Spinal cord (tissue), 10 donors: Measurements from ENCODE around the gene MUC2. TPM values are rescaled to one million over a fixed set of nuclear protein-coding genes. Genes with fewer than 3 reads are reported as not detected.

Experiments used
- DNase-seq, 6 donors: peaks; one replicate each; pipeline versions ENCODE4 v3.0.0 to v3.0.0-alpha.2; 2013 to 2015; ENCODE audit warnings: low spot score in 6 of 6, low read depth in 4 of 6
- H3K27ac ChIP-seq: one replicate; pipeline ENCODE4 v1.5.1; 2013; ENCODE audit warnings: low read depth, low read length, control low read depth
- H3K27me3 ChIP-seq: one replicate; pipeline ENCODE4 v1.6.1; 2013; ENCODE audit warnings: low read length; ENCODE audit not compliant: control insufficient read depth, insufficient read depth
- H3K36me3 ChIP-seq: one replicate; pipeline ENCODE4 v1.6.1; 2013; ENCODE audit warnings: low read length; ENCODE audit not compliant: control insufficient read depth, insufficient read depth
- H3K4me1 ChIP-seq: one replicate; pipeline ENCODE4 v1.6.1; 2013; ENCODE audit warnings: low read length; ENCODE audit not compliant: control insufficient read depth, insufficient read depth
- H3K4me3 ChIP-seq: one replicate; pipeline ENCODE4 v1.5.1; 2013; ENCODE audit warnings: low read depth, low read length, control low read depth
- H3K9me3 ChIP-seq: one replicate; pipeline ENCODE4 v1.6.1; 2013; ENCODE audit warnings: low read length; ENCODE audit not compliant: control insufficient read depth, insufficient read depth
- WGBS: methylation state at CpG from one replicate; pipeline ENCODE4 v1.1.5; 2013; ENCODE audit warnings: missing lambda C conversion rate; ENCODE audit not compliant: insufficient coverage; 5-methylcytosine and 5-hydroxymethylcytosine counted together
- polyA plus RNA-seq, 2 donors: library from polyadenylated mRNA; unstranded; fragments of 120-200 nt; gene quantifications; one replicate each; pipeline ENCODE4 v1.2.1, GENCODE V29; 2013; ENCODE audit not compliant: insufficient read length in 2 of 2
- total RNA-seq, 2 donors: library from RNA; depleted of rRNA in 1 of 2; stranded (reverse); fragments of 120-200 nt in 1 of 2; fragments of >200 nt in 1 of 2; gene quantifications; one replicate each; pipeline versions ENCODE4 v1.2.3 to v1.2.4, GENCODE V29; 2013 to 2014
- donor health status: healthy.

Gene MUC2
- total and polyA plus RNA-seq, 4 donors: not detected

DNA sequence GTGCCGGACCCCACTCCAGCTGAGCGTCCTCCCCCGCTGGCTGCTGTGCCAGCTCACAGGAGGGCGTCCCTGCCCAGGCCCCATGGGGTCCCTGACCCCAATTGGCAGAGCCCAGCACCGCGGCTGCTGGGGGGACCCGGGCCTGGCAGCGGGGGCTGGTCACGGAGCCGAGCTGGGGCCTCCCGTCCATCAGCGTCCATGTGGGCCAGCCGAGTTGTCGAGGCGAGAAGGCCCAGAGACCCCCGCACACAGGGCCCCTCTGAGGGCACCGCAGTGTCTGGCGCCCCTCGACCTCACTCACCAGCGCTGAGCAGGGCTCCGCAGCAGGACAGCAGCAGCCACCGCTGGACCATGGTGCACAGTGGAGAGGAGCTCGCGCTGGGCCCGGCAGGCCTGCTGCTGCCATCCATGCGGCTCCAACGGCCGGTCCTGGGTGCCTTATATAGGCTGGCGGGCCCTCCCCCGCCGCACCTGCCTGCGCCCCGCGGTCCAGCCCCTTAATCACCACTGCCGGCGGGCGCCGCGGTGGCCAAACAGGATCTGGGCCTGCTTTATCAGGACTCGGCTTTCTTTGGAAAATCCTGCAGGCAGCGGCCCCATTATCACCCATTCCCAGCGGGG is 38.3 kb upstream of the MUC2 start, which contains the start of gene MUC6:
TSS of gene MUC6 (minus strand) at position 416 of the 621 bp plus-strand sequence. CDS start at position 353, 63 bp downstream.
- Histone ChIP-seq H3K4me3 (no peak within 1 kb of the TSS), H3K9me3 (no peaks in the 10 kb centered on the region), H3K27ac (no peak within 1 kb of the TSS), H3K36me3 (peaks cover 8% of the 10 kb centered on the region), H3K4me1 (no peaks in the 10 kb centered on the region), H3K27me3 (no peaks in the 10 kb centered on the region)
- 63% methylated on average over 42 of the region's 42 CpGs for WGBS
- no peak for DNase-seq

DNA sequence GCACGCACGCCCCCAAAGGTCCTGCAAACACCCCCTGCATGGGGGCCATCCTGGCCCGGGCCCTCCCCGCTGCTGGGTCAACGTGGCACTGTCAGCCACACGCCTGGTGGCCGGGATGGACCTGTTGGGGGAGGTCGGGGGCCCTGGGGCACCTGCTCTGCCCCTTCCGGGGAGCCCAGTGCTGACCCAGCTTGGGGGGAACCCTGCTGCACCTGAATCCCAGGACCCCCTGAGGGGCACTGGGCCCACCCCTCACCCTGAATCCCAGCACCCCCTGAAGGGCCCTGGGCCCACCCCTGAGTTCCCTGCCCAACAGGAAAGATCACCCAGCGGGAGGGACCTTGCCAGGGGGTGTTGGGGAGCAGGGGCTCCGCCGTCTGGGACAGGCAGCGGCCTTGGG is 37.7 kb upstream of the MUC2 start:
- 76% methylated on average over 9 of the region's 13 CpGs for whole genome bisulfite sequencing
- no peak overlapping the region for H3K27ac ChIP-seq
- H3K36me3 ChIP-seq: peaks cover 5% of the 10 kb centered on the region
- DNase-seq: no peak
- H3K4me3 ChIP-seq: no peak overlapping the region
- H3K9me3 ChIP-seq: no peaks in the 10 kb centered on the region
- H3K27me3 ChIP-seq: no peaks in the 10 kb centered on the region
- no peaks in the 10 kb centered on the region for H3K4me1 ChIP-seq

DNA sequence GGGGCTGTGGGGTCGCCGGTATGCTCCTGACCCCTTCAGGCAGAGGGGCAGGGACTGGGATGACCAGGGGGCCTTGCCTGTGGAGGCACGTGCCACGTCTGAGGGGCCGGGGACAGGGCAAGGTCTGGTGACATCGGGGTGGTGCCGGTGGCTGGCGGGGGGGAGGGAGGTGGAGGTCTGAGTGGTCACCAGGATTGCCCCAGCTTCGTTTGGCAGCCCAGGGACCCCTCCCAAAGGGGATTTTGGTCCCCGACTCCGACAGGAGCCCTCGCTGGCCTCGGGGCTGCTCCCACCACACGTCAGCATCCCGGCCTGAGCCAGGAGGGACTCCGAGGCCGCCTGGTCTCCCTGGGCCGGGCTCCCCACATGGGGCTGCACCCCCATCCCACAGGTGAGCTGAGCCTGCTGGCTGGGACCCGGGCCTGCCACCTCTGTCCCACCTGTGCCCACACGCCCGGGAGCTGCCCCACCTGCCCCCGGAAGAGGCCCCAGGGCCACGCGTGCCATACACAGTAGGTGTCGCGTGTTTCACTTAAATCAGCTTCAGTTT is 37.1 kb upstream of the MUC2 start:
- no peak overlapping the region for H3K27ac ChIP-seq
- H3K27me3 ChIP-seq: no peaks in the 10 kb centered on the region

DNA sequence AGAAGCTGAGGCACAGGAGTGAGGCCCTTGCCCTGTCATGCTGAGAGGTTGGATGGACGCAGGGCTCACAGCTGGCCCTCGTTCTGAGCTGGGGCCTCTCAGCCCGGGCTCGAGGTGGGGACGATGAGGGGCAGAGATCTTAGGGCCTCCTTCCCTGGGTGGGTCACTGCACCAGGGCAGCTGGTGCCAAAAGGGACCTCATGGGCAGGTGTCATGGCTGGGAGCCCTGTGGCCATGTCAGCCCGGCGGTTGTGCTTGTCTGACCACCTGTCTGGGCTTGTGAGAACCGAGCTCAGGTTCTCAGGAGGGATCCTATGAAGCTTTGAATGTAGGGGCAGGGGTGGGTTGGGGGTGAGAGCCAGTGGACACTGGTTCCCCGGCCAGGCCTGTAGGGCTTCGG is 36.3 kb upstream of the MUC2 start:
- H3K36me3 ChIP-seq: peaks cover 5% of the 10 kb centered on the region
- no peaks in the 10 kb centered on the region for H3K27me3 ChIP-seq
- no peaks in the 10 kb centered on the region for H3K9me3 ChIP-seq
- no peak for DNase-seq
- peaks cover 2% of the 10 kb centered on the region for H3K4me1 ChIP-seq
- no peak overlapping the region for H3K4me3 ChIP-seq
- no peak overlapping the region for H3K27ac ChIP-seq
- 84% methylated on average over 10 of the region's 10 CpGs for WGBS

More for the DNA sequence above, 37.1 kb upstream of the MUC2 start:
- Histone ChIP-seq H3K36me3 (peaks cover 5% of the 10 kb centered on the region), H3K4me3 (no peak overlapping the region), H3K9me3 (no peaks in the 10 kb centered on the region), H3K4me1 (no peaks in the 10 kb centered on the region)
- WGBS: 86% methylated on average over 23 of the region's 26 CpGs
- DNase-seq: no peak

DNA sequence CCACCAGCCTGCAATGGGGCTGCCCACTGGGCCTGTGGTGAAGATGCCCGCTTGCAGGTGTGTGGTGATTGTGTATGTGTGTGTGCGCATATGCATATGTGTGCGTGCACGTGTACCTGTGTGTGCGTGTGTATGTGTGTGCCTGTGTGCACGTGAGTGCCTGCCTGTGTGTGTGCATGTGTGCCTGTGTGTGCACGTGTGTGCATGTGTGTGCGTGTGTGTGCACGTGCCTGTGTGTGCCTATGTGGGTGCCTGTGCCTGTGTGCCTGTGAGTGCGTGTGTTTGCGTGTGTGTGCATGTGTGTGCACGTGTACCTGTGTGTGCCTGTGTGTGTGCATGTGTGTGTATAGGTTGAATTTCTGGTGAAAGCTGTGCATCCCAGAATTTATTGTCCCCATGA is 35.8 kb upstream of the MUC2 start:
- Histone ChIP-seq H3K4me3 (no peak overlapping the region), H3K27me3 (no peaks in the 10 kb centered on the region), H3K36me3 (peaks cover 5% of the 10 kb centered on the region), H3K9me3 (no peaks in the 10 kb centered on the region), H3K27ac (no peak overlapping the region), H3K4me1 (peaks cover 6% of the 10 kb centered on the region)
- DNase-seq: no peak
- WGBS: 97% methylated on average over 12 of the region's 12 CpGs

DNA sequence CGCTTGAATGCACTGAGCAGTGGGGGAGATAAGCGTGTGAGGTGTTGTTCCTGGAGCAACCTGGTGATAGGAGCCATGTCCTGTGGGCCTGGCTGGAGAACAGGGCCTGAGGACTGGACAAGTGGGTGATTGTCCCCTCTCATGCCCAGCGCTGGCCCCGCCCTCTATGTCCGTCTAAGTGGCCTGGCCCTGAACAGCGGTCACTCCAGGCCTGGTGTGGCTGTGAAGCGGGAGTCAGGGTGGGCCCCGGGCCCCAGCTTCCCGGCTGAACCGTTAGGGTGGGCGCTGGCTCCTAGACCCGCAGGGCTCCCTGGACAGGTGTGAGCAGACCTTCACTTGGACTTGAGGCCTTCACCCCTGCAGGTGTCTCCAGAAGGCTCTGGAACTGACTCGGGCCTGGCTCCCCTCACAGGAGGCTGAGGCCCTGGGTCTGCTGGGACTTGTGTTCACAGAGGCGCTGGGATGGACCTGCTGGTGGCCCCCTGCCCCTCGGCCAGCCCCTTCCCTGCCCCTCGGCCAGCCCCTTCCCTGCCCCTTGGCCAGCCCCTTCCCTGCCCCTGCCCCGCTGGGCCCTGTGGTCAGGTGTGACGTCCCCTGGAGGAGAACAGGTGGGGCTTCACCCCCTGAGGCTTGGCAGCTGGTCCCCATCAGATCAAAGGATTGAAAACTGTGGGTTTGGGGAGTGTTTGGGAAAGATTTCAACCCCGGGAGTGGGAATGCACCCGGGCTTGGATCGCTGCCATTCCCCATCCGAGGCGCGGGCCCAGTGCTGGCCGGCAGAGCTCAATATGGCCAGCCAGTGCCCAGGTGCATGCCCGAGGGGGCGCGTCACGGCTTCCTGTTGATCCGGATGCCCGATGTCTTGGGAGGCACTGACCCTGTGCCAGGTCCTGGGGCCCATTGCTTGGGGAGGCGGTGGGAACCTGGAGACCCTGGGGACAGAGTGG is 34.9 kb upstream of the MUC2 start:
- Histone ChIP-seq H3K27me3 (no peaks in the 10 kb centered on the region), H3K9me3 (no peaks in the 10 kb centered on the region), H3K4me3 (no peak overlapping the region), H3K27ac (no peak overlapping the region), H3K4me1 (peaks cover 6% of the 10 kb centered on the region), H3K36me3 (peaks cover 5% of the 10 kb centered on the region)
- DNase-seq: no peak
- WGBS: 77% methylated on average over 30 of the region's 32 CpGs

DNA sequence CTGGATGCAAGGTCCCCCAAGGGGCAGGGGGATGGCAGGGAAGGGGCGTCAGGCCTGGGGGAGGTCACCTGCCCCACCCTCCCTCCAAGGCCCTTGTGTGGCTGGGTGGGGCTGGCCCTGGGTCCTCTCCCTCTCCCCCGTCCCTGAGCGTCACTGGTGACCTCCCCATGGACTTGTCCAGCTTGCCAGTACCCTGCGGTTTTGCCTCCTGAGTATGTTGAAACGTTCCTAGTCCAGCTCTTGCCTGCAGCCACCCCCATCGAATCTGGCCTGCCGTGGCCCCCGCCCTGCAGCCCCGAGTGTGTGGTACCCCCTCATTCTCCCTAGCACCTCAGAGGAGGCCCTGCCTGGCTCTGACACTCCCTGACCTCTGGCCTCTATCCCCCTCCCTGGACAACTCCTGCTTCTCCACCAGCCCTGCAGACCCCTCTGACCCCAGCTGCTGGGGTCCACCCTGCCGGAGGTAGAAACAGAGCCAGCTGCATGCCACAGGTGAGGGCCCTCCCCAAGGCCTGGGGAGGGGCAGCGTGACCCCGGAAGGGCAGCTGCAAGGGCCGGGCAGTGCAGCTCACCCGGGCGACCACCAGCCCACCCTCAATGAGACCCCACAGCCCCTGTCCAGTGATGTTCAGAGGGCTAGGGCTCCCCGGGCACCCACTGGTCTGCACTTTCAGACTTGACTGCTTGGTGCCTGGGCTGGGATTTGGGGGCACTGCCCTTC is 34.1 kb upstream of the MUC2 start:
- no peaks in the 10 kb centered on the region for H3K27me3 ChIP-seq

DNA sequence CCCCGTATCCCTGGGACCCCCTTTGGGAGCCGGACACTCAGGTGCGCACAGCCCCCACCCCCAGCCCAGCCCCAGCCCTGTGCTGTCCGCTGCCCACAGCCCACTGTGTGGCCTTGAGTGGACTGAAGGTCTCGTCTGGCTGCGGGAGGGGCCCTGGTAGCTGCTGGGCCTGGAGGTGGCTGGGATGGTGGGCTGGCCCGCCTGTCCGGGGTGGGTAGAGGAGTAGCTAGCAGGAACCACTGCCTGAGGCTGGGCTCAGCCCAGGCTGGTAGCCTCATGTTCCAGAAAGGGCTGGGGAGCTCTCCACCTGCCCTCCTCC is 33.6 kb upstream of the MUC2 start:
- H3K27ac ChIP-seq: no peak overlapping the region
- H3K27me3 ChIP-seq: no peaks in the 10 kb centered on the region
- peaks cover 6% of the 10 kb centered on the region for H3K4me1 ChIP-seq
- no peak overlapping the region for H3K4me3 ChIP-seq
- DNase-seq: no peak
- WGBS: 80% methylated on average over 5 of the region's 8 CpGs
- peaks cover 5% of the 10 kb centered on the region for H3K36me3 ChIP-seq
- H3K9me3 ChIP-seq: no peaks in the 10 kb centered on the region

More for the DNA sequence above, 34.1 kb upstream of the MUC2 start:
- Histone ChIP-seq H3K27ac (no peak overlapping the region), H3K36me3 (peaks cover 5% of the 10 kb centered on the region), H3K4me1 (peaks cover 6% of the 10 kb centered on the region), H3K4me3 (no peak overlapping the region), H3K9me3 (no peaks in the 10 kb centered on the region)
- 77% methylated on average over 15 of the region's 16 CpGs for WGBS
- DNase-seq: no peak

DNA sequence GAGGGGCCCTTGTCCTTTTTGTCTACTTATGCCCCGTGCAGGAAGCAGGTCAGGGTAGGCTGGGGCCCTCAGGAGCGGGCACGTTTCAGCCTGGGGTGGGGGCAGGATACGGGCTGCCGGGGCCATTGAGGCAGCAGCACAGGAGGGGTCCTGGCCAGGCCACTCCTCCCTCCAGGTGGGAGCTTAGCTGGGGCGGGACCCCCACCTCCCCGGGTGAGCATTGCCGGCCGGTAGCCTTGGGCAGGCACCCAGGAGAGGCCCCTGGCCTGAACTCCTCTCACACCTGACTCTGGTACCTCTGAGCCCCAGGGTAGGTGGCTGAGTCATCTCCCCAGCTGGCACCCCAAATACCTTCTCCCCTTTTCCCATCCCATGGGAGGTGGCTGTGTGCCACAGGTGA is 33.2 kb upstream of the MUC2 start:
- WGBS: 74% methylated on average over 9 of the region's 9 CpGs
- Histone ChIP-seq H3K27me3 (no peaks in the 10 kb centered on the region), H3K36me3 (peaks cover 5% of the 10 kb centered on the region), H3K4me1 (peaks cover 6% of the 10 kb centered on the region), H3K27ac (no peak overlapping the region), H3K9me3 (no peaks in the 10 kb centered on the region), H3K4me3 (no peak overlapping the region)
- DNase-seq: no peak
